OCI-LY3 (cell line): Measurements from ENCODE around the gene MTCL1.

Experiments used
- H2AFZ ChIP-seq: fragments of 200-600, 300-600 bp; shearing (Covaris generic); 2 replicates; pipeline ENCODE4 v1.6.0; 2014; ENCODE audit warnings: antibody characterized with exemption, low read depth, low read length
- H3K27ac ChIP-seq: fragments of 200-600, 300-600 bp; sonication (generic); 2 replicates; pipeline ENCODE4 v1.5.1; 2014; ENCODE audit warnings: mild to moderate bottlenecking, low read length, moderate library complexity, mixed read lengths
- H3K27me3 ChIP-seq: fragments of 200-600, 300-600 bp; sonication (generic); 2 replicates; pipeline ENCODE4 v1.6.1; 2014; ENCODE audit warnings: low read depth, low read length, mixed read lengths
- H3K36me3 ChIP-seq: fragments of 200-600, 300-600 bp; sonication (generic); replicated peaks from 2 replicates; pipeline ENCODE3; 2014; ENCODE audit warnings: low read depth, low read length, mixed read lengths
- H3K4me1 ChIP-seq: fragments of 300-600, 200-600 bp; sonication (generic); 2 replicates; pipeline ENCODE4 v1.6.1; 2014; ENCODE audit warnings: low read length, mixed read lengths
- H3K4me2 ChIP-seq: fragments of 200-600, 300-600 bp; sonication (generic); 2 replicates; pipeline ENCODE4 v1.6.1; 2014; ENCODE audit warnings: low read length, mixed read lengths
- H3K4me3 ChIP-seq: fragments of 300-600, 200-600 bp; sonication (generic); 2 replicates; pipeline ENCODE4 v1.5.1; 2014; ENCODE audit warnings: antibody characterized with exemption, mild to moderate bottlenecking, low read length, moderate library complexity
- H3K79me2 ChIP-seq: fragments of 300-600, 200-600 bp; shearing (Covaris generic); 2 replicates; pipeline ENCODE4 v1.6.1; 2014; ENCODE audit warnings: mild to moderate bottlenecking, low read length, mixed read lengths
- H3K9ac ChIP-seq: fragments of 300-600, 200-600 bp; shearing (Covaris generic); 2 replicates; pipeline ENCODE4 v1.6.0; 2014; ENCODE audit warnings: mild to moderate bottlenecking, low read length, moderate library complexity
- H3K9me3 ChIP-seq: fragments of 200-600, 300-600 bp; shearing (Covaris generic); 2 replicates; pipeline ENCODE4 v1.6.1; 2014; ENCODE audit warnings: low read length, mixed read lengths; ENCODE audit not compliant: insufficient read depth
- H4K20me1 ChIP-seq: fragments of 200-600, 300-600 bp; sonication (generic); 2 replicates; pipeline ENCODE4 v1.6.1; 2016; ENCODE audit warnings: low read length, mixed read lengths; ENCODE audit not compliant: insufficient read depth
- EZH2phosphoT487 ChIP-seq: fragments of 200-600 bp; shearing (Covaris generic); IDR thresholded peaks from 2 replicates; pipeline ENCODE4 v1.6.1; 2018; ENCODE audit warnings: antibody characterized with exemption, mixed run types, low read depth
- TF ChIP-seq, protein P1 (sequence below): fragments of 200-600, 300-600 bp; sonication (generic); IDR thresholded peaks from 2 replicates; pipeline ENCODE4 v1.5.1; 2014; ENCODE audit warnings: antibody characterized with exemption, low read length, low read depth

MTCL1 gene

GRCh38 chr18:8794156-8794933, 89.0 kb downstream of the MTCL1 start:
- Histone ChIP-seq H3K36me3 (peaks cover 2% of the 10 kb centered on the region), H3K4me1 (no peaks in the 10 kb centered on the region), H4K20me1 (no peaks in the 10 kb centered on the region)

DNA sequence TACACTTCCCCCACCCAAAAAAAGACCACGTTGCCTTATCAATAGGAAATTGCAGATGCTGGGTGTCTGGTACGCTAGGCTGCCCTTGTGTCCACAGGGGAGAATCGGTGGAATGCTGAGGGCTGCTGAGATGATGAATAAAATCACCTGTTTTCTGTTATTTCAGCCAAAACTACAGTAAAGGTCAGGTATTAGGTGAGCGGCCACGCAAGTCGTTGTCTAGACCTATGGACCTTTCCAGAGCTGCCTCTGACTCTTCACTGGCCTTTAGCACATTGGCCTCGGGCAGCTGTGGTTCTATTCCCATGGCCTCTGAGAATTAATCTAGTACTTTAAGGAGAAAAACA, 89.6 kb downstream of the MTCL1 start:
- H2AFZ ChIP-seq: no peak overlapping the region
- no peaks in the 10 kb centered on the region for H3K4me1 ChIP-seq
- H4K20me1 ChIP-seq: no peaks in the 10 kb centered on the region
- peaks cover 7% of the 10 kb centered on the region for H3K36me3 ChIP-seq
- no peak overlapping the region for H3K4me3 ChIP-seq
- TF ChIP-seq, protein P1, sequence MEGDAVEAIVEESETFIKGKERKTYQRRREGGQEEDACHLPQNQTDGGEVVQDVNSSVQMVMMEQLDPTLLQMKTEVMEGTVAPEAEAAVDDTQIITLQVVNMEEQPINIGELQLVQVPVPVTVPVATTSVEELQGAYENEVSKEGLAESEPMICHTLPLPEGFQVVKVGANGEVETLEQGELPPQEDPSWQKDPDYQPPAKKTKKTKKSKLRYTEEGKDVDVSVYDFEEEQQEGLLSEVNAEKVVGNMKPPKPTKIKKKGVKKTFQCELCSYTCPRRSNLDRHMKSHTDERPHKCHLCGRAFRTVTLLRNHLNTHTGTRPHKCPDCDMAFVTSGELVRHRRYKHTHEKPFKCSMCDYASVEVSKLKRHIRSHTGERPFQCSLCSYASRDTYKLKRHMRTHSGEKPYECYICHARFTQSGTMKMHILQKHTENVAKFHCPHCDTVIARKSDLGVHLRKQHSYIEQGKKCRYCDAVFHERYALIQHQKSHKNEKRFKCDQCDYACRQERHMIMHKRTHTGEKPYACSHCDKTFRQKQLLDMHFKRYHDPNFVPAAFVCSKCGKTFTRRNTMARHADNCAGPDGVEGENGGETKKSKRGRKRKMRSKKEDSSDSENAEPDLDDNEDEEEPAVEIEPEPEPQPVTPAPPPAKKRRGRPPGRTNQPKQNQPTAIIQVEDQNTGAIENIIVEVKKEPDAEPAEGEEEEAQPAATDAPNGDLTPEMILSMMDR: no peak
- TF ChIP-seq EZH2phosphoT487: no peak
- no peaks in the 10 kb centered on the region for H3K27me3 ChIP-seq
- H3K9me3 ChIP-seq: no peaks in the 10 kb centered on the region
- no peak overlapping the region for H3K27ac ChIP-seq
- H3K79me2 ChIP-seq: no peaks in the 10 kb centered on the region
- no peak overlapping the region for H3K9ac ChIP-seq
- no peak overlapping the region for H3K4me2 ChIP-seq

More at GRCh38 chr18:8794156-8794933, 89.0 kb downstream of the MTCL1 start:
- TF ChIP-seq, protein P1: no peak
- no peak for TF ChIP-seq EZH2phosphoT487
- no peaks in the 10 kb centered on the region for H3K79me2 ChIP-seq
- H3K9me3 ChIP-seq: no peaks in the 10 kb centered on the region
- H2AFZ ChIP-seq: no peak overlapping the region
- H3K4me3 ChIP-seq: no peak overlapping the region
- no peak overlapping the region for H3K27ac ChIP-seq
- H3K9ac ChIP-seq: no peak overlapping the region
- no peaks in the 10 kb centered on the region for H3K27me3 ChIP-seq
- no peak overlapping the region for H3K4me2 ChIP-seq

DNA sequence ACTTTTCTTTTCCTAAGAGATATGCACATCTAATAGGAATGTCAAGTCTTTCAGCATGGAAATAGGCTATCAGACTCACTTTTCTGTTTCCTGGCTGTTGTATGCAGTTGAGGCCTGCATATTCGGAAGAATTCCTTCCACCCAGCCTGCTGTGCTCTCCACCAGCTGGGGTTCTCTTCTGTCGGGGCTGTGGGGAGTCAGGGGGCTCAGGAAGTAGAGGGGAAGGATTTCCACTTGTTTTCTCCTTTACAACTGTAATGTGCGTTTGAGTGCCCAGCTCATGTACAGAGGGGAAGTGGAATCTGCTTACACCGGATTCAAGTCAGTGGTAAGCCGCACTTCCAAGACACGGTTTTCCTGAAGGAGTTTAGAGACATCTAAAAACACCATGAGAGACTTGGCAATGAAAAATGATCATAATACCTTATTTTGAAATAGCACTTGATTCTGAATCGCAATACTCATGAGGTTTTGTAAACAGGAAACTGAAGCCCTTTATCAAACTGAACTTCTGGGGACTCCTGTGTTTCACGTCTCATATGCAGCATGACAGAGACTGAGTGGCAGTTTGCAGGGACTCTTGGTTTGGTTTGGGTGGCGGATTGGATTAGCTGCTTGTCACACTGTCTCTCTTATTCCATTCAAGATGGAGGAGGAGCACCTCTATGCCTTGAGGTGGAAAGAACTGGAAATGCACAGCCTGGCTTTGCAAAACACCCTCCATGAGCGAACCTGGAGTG, 90.4 kb downstream of the MTCL1 start:
- Histone ChIP-seq H3K36me3 (peaks cover 8% of the 10 kb centered on the region), H2AFZ (no peak overlapping the region), H3K79me2 (no peaks in the 10 kb centered on the region), H3K4me1 (no peaks in the 10 kb centered on the region), H3K4me3 (no peak overlapping the region), H3K4me2 (no peak overlapping the region), H3K9me3 (no peaks in the 10 kb centered on the region), H3K27ac (no peak overlapping the region), H3K27me3 (no peaks in the 10 kb centered on the region), H4K20me1 (no peaks in the 10 kb centered on the region), H3K9ac (no peak overlapping the region)
- TF ChIP-seq EZH2phosphoT487: no peak
- TF ChIP-seq, protein P1: no peak

GRCh38 chr18:8797206-8797605, 91.8 kb downstream of the MTCL1 start:
- Histone ChIP-seq H3K79me2 (no peaks in the 10 kb centered on the region), H3K27ac (no peak overlapping the region), H3K4me2 (no peak overlapping the region), H4K20me1 (no peaks in the 10 kb centered on the region), H3K9me3 (no peaks in the 10 kb centered on the region), H3K9ac (no peak overlapping the region), H3K27me3 (no peaks in the 10 kb centered on the region), H3K4me3 (no peak overlapping the region), H2AFZ (no peak overlapping the region), H3K36me3 (peaks cover 8% of the 10 kb centered on the region), H3K4me1 (no peaks in the 10 kb centered on the region)
- TF ChIP-seq EZH2phosphoT487: no peak
- TF ChIP-seq, protein P1: no peak
